IPS-18c (cell line): ENCODE data around the gene LIN9.
"Not testable (repeated sequence)": the region's sequence is repeated elsewhere in the genome, so short reads cannot be mapped to it uniquely, and the experiment has no call there.

Experiments used
- H3K4me3 ChIP-seq: 2 replicates; pipeline ENCODE4 v1.7.0; 2013; ENCODE audit warnings: low read depth, mild to moderate bottlenecking, low read length, moderate library complexity; ENCODE audit not compliant: insufficient read depth
- H3K9me3 ChIP-seq: one replicate; pipeline ENCODE4 v1.6.1; 2013; ENCODE audit warnings: mild to moderate bottlenecking, low read length, moderate library complexity; ENCODE audit not compliant: control insufficient read depth, insufficient read depth

Gene LIN9

GRCh38 chr1:226308723-226309397 lies at the start of gene LIN9:
Gene LIN9, minus strand, starts transcription at chr1:226309164. Its CDS starts 25 bp downstream, at chr1:226309139.
- Histone ChIP-seq H3K9me3 (no peaks in the 10 kb centered on the region), H3K4me3 (peak within 1 kb of the TSS; percentile 99)

DNA sequence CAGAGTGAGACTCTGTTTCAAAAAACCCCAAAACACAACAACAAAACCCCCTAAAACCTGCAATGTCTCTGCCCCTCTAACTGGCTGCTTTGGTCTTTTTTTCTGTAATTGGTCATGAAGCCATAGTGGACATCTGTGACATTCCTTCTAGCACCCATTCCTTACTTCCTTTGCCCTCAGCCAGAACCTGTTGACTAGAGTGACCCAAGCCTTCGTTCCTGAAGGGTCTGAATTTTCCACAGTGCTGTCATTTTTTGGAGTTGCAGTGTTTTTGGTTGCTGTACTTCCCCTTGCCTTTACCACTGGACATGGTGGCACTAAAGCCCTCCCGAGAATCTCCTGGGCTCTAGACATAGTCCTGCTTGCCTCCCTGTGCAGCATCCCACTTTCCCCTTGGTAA lies 48.5 kb upstream of the LIN9 start:
- no peaks in the 10 kb centered on the region for H3K9me3 ChIP-seq

DNA sequence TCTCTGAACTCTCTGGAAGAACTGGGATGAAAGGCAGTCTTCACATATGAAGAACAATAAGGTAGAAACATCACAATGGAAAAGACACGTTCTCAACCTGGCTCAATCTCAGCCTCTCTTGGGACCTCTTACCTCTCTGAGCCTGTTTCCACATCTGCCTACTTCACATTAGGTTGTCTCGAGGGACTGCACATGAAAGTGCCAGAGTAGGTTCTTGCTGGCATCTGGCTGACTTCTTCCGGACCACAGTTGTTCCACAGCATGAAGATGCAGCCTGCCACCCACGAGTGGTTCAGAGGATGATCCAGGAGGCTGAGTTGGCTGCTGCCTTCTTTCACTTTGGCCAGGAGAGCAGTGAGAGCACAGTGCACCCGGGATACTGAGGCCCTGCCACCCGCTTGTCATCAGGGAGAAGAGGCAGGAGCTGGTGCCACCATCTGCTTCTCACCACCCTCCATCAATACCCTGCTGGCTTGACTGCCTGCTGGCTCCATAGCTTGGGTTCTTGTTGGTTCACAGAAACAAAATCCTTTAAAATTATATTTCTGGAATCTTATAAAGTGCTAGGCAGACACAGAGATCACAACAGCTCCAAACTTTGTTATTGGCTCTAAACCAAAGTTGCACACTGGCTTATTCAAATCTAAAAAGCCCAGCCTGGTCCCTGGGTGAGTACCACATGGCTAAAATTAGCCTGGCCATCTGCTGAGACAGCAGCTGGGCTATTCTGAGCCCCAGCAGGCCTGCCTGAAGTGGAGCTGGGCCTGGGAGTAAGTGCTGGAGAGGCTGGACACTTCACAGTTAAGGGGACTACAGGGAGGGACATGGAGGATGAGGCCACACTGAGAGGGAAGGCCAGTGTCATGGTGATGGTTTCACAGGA lies 46.9 kb upstream of the LIN9 start:
- H3K4me3 ChIP-seq = no peak overlapping the region
- H3K9me3 ChIP-seq = no peaks in the 10 kb centered on the region

More for the DNA sequence above, 48.5 kb upstream of the LIN9 start:
- H3K4me3 ChIP-seq = no peak overlapping the region

- Histone ChIP-seq H3K9me3 (no peaks in the 10 kb centered on the region), H3K4me3 (no peak overlapping the region)
Measured at GRCh38 chr1:226355016-226355415, 46.1 kb upstream of the LIN9 start.

GRCh38 chr1:226353698-226354525 lies 44.9 kb upstream of the LIN9 start:
- Histone ChIP-seq H3K4me3 (no peak overlapping the region), H3K9me3 (no peaks in the 10 kb centered on the region)

- no peaks in the 10 kb centered on the region for H3K9me3 ChIP-seq
- H3K4me3 ChIP-seq = no peak overlapping the region
Measured at GRCh38 chr1:226351709-226352108, 42.7 kb upstream of the LIN9 start.

DNA sequence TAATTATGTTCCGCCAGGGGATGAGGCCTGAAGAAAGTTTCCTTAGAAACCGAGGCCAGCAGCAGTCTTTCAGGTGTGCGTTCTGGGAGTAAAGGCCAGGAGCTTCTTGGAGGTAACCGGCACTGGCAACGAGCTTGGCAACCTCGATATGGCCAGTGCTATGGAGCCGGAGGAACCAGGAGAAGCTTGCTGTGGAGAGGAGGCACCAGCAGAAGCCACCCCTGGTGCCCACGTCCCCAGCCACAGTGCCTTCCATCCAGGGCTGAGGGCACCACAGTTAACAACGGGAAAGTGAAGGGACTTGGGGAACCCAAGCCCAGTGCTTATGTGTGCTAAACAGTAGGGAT lies 41.5 kb upstream of the LIN9 start:
- H3K4me3 ChIP-seq = no peak overlapping the region
- no peaks in the 10 kb centered on the region for H3K9me3 ChIP-seq

DNA sequence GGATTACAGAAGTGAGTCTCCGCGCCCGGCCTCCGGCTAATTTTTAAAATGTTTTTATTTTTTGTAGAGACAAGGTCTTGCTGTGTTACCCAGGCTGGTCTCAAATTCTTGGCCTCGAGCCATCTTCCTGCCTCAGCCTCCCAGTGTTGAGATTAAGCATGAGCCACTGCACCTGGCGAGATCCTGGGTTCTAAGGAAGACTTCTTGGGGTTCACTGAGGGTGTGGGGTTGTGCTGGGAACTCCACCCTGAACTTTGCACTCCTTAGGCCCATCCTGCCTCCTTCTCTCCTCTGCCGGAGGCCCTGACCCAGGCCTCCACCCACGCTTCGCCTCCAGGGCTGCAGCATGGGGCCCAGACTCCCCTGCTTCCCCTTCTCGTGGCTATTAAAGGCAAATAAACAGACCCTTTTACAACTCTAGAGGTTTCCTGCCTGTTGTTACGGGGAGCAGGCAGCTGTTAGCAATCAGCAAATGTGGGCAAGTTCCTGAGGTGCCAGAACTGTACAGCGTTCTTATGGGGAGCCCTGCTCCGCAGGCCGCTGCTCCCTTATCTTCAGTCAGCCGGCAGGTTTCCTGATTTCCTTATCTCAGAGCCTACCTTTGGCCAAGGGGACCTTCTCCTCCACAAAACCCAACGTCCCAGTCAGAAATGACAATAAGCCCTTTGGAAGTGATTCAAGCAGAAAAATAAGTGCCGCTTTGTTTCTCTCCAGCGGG lies 41.0 kb upstream of the LIN9 start:
- Histone ChIP-seq H3K9me3 (no peaks in the 10 kb centered on the region), H3K4me3 (no peak overlapping the region)

GRCh38 chr1:226349081-226349480 lies 40.1 kb upstream of the LIN9 start:
- Histone ChIP-seq H3K4me3 (no peak overlapping the region), H3K9me3 (no peaks in the 10 kb centered on the region)

GRCh38 chr1:226344441-226345259 lies 35.7 kb upstream of the LIN9 start:
- Histone ChIP-seq H3K9me3 (no peaks in the 10 kb centered on the region), H3K4me3 (no peak overlapping the region)

GRCh38 chr1:226342656-226343055 lies 33.7 kb upstream of the LIN9 start:
- H3K4me3 ChIP-seq = no peak overlapping the region
- H3K9me3 ChIP-seq = no peaks in the 10 kb centered on the region

- not testable (repeated sequence) for H3K9me3 ChIP-seq, H3K4me3 ChIP-seq
Measured at GRCh38 chr1:226340111-226340510, 31.1 kb upstream of the LIN9 start.

GRCh38 chr1:226337276-226337875 lies 28.4 kb upstream of the LIN9 start:
- H3K9me3 ChIP-seq = no peaks in the 10 kb centered on the region

DNA sequence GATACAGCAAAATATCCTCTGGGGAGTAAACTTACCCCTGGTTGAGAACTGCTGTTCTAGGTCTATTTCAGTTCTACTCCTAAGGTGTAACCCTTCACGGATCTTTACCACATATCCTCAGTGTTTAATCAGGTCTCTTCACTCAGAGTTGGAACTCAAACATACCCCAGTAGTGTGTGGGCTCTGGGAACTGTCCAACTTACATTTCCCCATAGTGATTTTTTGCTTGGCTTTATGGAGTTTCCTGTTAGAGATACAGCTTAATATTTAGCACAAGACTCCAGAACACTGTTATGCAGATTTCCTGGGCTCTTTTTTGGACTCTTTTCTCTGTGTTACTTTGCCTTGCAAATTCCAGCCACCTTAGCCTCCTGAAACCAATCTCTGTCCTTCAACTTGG lies 26.7 kb upstream of the LIN9 start:
- Histone ChIP-seq H3K9me3 (no peaks in the 10 kb centered on the region), H3K4me3 (no peak overlapping the region)

More at GRCh38 chr1:226337276-226337875, 28.4 kb upstream of the LIN9 start:
- H3K4me3 ChIP-seq = no peak overlapping the region

- H3K4me3 ChIP-seq = no peak overlapping the region
Measured at GRCh38 chr1:226332947-226333346, 24.0 kb upstream of the LIN9 start.

DNA sequence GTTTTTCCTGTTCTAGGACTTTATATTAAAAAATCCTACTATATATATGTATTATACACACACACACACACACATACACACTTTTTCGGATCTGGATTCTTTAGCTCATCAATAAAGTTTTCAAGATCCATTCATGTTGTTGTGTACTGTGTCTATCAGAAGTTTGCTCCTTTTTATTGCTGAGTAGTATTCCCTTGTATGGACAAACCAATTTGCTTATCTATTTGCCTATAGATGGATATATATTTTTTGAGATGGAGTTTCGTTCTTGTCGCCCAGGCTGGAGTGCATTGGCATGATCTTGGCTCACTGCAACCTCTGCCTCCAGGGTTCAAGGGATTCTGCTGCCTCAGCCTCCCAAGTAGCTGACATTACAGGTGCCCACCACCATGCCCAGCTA lies 20.3 kb upstream of the LIN9 start:
- Histone ChIP-seq H3K4me3 (no peak overlapping the region), H3K9me3 (no peaks in the 10 kb centered on the region)

More at GRCh38 chr1:226332947-226333346, 24.0 kb upstream of the LIN9 start:
- H3K9me3 ChIP-seq = no peaks in the 10 kb centered on the region
